Limb (tissue), 2 donors: ENCODE measurements around the gene NUDT4B.
"Not testable (repeated sequence)": the region's sequence is repeated elsewhere in the genome, so short reads cannot be mapped to it uniquely, and the experiment has no call there.

Experiments used
- DNase-seq, 2 donors: peaks; one replicate each; pipeline ENCODE4 v3.0.0-alpha.2; 2016; ENCODE audit errors: extremely low spot score in 2 of 2

Gene NUDT4B

DNA sequence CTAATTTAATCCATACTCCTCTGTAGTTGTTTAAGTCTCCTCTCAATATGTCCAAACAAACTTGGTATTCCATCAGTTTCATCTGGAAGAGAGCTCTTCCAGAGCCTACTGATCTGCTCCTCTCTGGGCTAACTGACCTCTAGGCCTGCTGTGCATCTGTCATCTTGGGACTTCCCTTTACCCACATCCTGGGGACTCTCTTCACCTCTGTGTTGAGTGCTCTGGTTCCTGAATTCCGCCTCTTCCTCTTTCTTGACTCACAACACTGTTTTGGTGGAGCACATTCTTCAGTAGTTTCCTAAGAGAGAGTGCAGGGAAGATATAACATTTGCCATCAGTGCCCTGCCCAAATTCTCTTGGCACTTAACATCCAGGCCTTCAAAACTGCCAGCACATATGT is 13.0 kb upstream of the NUDT4B start:
- not testable (repeated sequence) for DNase-seq

DNA sequence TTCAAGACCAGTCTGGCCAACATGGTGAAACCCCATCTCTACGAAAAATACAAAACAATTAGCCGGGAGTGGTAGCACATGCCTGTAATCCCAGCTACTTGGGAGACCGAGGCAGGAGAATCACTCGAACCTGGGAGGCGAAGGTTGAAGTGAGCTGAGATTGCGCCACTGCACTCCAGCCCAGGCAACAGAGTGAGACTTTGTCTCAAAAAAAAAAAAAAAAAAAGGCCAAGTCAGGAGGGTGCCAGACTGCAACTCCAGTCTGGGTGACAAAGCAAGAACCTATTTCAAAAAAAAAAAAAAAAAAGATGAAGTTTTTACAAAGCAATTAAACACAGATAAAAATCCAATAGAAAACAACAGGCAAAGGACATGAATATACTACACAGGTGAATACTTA is 9.9 kb upstream of the NUDT4B start:
- not testable (repeated sequence) for DNase-seq

GRCh38 chr1:148743200-148743599 is 5.4 kb upstream of the NUDT4B start:
- DNase-seq: not testable (repeated sequence)

DNA sequence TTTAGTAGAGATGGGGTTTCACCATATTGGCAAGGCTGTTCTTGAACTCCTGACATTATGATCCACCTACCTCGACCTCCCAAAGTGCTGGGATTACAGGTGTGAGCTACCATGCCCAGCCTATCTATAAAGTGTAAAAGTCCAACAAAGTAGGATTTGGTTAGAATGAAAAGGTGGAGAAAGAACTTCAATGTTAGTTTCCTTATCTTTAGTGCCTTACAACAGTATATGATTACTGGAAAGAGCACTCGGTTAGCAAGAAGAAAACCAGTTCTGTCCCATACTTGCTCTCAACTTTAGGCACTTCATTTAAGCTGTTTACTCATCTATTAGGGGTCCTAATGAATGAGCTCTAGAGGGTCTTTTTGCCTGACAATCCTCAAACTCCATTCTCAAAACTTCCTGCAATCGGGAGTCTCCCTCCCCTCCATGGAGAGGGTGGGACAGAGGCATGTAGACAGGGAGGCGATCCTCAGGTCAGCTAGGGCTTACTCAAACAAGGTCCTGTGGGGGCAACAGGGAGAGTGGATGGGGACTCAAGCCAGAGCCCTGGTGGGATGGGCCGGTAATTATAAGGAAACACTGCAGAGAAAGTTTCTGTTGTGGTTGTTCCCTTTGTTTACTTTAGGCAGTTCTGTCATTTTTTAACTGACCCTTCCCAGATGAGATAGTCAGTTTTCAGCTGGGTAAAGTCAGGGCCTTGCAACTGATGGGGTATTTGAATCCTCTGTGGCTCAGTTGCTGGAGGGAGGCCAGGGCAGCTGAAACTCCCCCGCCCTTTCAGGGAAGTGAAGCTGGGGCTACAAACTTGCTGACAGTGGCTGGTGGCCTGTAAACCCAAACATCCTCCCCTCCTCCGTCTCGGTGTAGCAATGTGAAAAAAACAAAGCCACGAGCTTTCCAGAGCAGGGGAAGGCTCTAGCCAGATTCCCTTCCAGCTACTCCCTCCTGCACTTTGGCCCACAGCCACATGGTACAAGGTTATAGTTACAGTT is 4.6 kb upstream of the NUDT4B start:
- not testable (repeated sequence) for DNase-seq

DNA sequence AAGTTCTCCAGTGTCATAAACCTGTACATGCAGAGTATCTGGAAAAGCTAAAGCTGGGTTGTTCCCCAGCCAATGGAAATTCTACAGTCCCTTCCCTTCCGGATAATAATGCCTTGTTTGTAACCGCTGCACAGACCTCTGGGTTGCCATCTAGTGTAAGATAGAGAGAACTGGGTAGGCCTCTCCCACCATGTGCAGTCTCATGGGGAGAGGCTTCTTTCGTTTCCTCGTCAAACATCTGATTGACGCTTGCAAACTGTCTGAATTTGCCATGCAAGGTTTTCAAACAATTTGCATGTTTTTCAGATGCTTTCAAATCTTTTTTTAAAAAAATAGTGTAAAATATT is 734 bp downstream of the NUDT4B start:
- not testable (repeated sequence) for DNase-seq

DNA sequence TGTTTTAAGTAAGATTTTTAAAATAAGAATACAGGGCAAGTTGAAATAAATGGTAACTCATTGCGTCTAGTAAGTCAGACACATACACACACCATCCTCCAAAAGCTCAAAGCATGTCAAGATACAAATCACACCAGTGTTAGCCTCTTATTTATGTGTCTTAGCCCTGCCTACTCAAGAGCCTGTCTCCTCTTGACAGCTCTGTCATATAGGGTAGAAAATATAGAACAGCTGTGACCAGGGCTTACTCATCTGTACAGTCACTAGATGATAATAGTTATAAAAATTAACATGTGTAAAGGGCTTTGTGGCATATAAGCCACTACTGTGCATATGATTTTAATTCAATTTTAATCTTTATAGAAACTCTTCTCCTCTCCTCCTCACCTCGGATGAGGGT is 7.7 kb downstream of the NUDT4B start:
- DNase-seq: not testable (repeated sequence)

DNA sequence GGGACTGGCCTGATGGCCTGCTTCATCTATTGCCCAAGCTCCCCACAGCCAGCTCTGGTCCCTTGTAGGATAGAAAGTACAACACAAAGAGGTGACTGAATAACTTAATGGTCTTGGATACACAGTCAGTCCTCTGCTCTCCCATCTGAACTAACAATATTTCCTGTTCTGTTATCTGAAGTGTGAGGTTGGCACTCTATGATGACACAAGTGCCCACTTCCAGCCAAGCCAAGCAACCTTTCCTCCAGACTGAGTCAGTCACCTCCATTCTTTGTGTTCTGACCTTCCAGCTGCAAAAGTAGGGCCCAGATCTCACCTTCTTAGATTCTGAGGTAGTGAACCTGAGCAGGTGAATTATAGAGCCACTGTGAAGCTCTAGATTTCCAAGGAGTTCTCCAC is 8.9 kb downstream of the NUDT4B start:
- DNase-seq: not testable (repeated sequence)

- not testable (repeated sequence) for DNase-seq
Observed at GRCh38 chr1:148758412-148758811, 9.8 kb downstream of the NUDT4B start.

GRCh38 chr1:148758925-148759324 is 10.4 kb downstream of the NUDT4B start:
- not testable (repeated sequence) for DNase-seq

DNA sequence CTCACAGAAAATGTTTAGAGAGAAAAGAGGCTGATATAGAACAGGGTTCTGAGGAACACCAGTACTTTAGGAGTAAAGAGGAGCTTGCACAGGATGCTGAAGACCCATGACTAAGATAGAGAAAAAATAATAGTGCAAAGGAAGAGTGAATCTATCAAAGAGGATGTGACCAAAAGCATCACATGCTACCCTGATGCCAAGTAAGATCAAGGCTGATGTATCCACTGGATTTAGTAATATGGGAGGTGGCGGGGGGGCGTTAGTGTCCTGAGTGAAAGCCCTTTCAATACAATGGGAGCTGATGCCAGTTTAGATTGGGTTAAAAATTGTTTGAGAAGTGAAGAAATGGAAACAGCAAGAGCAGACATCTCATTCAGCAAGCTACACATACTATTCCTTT is 11.2 kb downstream of the NUDT4B start:
- DNase-seq: not testable (repeated sequence)

GRCh38 chr1:148760206-148760605 is 11.6 kb downstream of the NUDT4B start:
- DNase-seq: not testable (repeated sequence)

DNA sequence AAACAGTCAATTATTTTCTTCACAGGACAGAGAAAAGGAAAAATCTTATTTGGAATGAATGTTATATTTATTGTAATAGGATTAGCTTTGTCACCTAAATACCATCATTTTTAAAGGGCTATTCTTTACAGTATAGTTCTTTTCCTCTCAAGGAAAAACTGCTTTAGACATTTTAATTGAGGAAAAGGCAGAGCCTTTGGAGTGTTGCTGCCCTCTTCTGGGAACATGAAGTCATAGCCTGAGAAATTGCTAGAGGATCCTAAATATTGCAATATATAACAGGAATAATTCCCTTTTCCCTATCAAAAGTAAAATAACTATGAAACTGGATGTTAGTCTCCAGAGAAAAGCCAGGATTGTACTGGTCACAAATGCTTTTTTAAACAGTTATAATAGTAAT is 12.8 kb downstream of the NUDT4B start:
- DNase-seq: not testable (repeated sequence)

DNA sequence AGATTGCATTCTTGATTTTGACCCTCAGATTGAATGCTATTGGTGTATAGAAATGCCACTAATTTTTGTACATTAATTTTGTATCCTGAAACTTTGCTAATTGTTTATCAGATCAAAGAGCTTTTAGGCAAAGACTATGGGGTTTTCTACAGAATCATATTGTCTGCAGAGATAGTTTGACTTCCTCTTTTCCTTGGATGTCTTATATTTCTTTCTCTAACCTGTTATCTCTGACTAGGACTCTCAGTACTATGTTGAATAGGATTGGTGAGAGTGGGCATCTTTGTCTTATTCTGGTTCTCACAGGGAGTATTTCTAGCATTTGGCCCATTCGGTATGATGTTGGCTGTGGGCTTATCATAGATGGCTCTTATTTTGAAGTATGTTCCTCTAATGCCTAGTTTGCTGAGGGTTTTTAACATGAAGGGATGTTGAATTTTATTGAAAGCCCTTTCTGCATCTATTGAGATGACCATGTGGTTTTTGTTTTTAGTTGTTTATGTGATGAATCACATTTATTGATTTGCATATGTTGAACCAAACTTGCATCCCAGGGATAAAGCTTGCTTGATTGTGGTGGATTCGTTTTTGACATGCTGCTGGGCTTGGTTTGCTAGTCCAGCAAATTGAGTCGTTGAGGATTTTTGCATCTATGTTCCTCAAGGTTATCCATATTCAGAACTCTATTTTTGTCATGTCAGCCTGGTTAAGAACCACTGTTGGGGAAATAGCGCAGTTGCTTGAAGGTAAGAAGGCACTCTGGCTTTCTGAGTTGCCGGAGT is 16.9 kb downstream of the NUDT4B start:
- not testable (repeated sequence) for DNase-seq

GRCh38 chr1:148768541-148768940 is 20.0 kb downstream of the NUDT4B start:
- not testable (repeated sequence) for DNase-seq

GRCh38 chr1:148769495-148769894 is 20.9 kb downstream of the NUDT4B start:
- DNase-seq: not testable (repeated sequence)

GRCh38 chr1:148773690-148774089 is 25.1 kb downstream of the NUDT4B start:
- not testable (repeated sequence) for DNase-seq

DNA sequence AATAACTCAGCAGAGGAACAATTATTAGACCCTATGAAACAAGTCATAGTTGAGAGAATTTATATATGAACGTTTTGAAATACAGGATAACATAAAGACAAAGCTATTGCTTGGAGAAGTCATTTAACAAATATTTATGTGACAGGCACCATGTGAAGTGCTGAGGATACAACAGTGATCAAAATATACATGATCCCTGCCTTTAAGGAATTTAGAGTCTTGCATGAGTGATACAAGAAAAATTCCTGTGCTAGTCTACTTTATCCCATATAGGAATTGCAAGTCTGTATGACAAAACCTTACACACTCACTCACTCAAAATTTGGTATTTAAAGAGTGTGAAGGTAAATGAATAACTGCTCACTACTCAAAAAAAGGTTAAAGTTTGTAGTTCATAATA is 25.5 kb downstream of the NUDT4B start:
- not testable (repeated sequence) for DNase-seq

DNA sequence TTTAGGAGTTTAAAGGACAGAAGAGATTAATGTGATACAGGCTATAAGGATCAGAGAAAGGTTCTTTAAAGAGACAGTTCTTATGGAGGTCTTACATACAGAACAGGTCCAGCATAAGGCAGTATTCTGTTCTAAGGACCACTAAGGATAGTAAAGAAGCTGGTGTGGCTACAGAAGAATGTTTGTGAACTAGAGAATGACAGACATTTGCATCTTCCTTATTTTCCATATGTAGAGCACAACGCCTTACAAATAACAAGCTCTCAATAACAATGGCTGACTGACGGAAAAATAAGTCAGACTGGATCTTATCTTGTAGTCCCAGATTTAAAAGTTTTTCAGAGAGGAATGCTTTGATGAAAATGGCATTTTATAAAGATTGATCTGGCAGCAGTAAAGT is 26.7 kb downstream of the NUDT4B start:
- DNase-seq: not testable (repeated sequence)

DNA sequence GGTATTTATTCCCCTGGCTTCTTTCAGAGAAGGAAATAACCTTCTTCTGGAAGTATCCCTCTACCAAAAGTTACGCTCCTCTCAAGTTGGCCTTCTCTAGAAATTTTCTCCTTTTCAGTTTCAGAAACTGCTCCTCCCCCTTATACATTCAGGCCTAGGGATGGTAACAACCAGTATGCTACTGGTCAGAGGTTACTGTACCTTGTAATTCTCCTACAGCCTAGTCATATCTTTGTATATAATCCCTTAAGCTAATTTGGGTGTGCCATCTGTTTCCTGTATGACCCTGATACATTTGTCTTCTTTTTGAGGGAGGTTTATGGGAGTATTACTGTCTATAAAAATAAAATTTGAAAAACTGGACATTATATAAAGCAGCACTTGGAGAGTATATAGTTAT is 29.1 kb downstream of the NUDT4B start:
- not testable (repeated sequence) for DNase-seq

GRCh38 chr1:148780404-148780803 is 31.8 kb downstream of the NUDT4B start:
- not testable (repeated sequence) for DNase-seq

DNA sequence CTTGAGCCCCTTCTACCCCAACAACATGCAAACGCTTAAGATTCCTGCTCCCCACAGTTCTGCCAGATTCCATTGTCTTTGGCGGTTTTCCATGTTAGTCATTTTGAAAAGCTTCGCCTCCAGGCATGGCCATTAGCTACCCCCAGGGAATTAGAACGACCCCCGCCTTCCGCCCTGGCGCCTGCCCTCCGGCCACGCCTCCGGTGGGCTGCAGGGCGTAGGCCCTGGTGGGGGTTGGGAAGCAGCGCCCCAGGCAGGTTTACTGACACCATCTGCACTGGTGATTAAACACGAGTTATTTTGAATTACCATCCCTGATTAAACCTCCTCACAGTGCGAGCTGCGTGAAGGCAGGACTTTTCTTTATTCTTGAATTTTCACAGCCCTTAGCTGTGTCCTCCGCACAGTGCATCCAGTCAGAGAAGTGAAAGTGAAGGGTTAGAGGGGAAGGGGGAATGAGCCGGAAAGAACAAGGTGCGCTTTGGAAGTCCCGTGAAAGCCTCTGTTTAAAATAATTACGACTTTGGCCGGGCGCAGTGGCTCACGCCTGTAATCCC is 43.0 kb downstream of the NUDT4B start:
- not testable (repeated sequence) for DNase-seq
